ENCODE measurements around the gene ZNF329. TPM values are rescaled to one million over a fixed set of nuclear protein-coding genes. Genes with fewer than 3 reads are reported as not detected.
"Not testable (repeated sequence)": the region's sequence is repeated elsewhere in the genome, so short reads cannot be mapped to it uniquely, and the experiment has no call there.

Gene ZNF329
- 6.7 TPM for polyA plus RNA-seq (2013, experiment 1 of 2; ENCODE audit: insufficient read length)
- 6.5 TPM for polyA plus RNA-seq (2013, experiment 2 of 2; ENCODE audit: insufficient read length)

- peak; percentile 85 for DNase-seq
Measured at GRCh38 chr19:58150328-58150921, at the start of gene ZNF329. Gene ZNF329 (minus strand): TSS chr19:58150789. CDS start chr19:58129503, 21,286 bp downstream.

GRCh38 chr19:58196901-58197616 lies 46.5 kb upstream of the ZNF329 start:
- DNase-seq, result peak; percentile 14

GRCh38 chr19:58183817-58184215 lies 33.2 kb upstream of the ZNF329 start:
- DNase-seq, result no peak

DNA sequence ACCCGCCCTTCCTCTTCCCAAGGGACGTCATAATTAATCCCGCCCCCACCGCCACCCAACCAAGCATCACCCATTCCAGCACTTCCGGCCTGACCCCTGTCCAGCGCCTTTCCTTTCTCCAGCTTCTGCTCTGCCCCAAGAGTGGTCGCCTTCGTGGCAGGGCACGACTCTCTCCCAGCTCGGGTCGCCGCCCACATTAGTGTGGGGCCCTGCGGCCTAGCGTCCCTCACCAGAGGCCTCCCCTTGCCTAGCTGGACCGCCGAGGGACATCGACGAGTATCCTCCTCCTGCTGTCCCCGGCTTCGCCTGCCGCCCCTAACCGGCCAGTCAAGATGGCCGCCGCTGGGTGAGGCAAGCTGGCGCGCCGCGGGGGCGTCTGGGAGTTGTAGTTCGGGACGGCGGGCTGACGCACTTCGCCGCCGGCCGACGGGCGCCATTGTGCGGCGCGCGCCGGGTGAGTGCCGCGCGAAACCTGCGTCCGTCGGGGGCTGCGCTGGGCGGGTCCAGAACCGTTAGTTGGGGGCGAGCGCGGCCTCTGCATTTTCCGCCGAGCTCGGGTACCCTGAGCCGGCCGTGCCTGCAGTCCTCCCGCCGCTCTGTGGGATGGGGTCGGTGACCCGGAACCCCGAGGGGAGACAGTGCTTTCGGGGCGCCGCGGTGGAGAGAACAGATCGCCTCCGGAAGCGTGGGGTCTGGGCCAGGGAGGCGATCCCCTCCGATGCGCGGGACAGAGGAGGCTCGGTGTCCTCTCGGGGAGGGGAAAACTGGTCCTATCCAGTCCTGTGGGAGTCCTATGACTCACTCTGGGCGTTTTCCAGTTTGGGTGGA lies 32.6 kb upstream of the ZNF329 start, which contains the start of gene ZNF274:
Gene ZNF274 (plus strand): TSS at position 73 of the 828 bp plus-strand sequence. CDS start 905 bp downstream, outside the sequence.
- DNase-seq, result peak; percentile 92

GRCh38 chr19:58182577-58182988 lies 32.0 kb upstream of the ZNF329 start:
- no peak for DNase-seq

DNA sequence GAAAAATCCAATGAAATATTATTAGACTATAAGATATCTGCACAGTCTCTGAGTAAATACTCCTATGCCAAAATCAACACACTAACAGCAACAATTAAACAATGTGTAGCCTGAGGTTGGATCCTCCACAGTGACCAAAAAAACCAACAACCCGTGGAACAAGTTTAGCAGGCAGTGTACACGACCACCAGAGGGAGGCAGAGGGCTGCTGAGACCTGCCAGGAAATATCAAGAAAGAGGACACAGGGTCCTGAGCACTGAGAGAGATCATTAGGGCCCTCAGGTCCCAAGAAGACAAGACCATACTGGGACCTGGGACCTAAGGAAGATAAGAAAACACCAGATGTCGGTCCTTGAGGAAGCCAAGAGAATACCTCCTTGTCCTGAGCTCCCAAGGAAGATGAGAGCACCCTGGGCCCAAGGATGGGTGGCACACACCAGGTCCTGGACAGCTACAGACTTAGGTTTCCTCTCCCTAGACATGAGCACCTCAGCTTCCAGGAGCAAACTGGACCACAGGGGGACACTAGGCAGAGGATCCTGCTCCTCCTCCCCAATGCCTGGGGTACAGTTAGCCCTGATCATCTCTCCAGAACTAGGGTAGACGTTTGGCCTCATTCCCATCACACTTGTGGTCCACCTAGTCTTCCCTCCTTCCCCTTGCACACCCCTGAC lies 31.4 kb upstream of the ZNF329 start:
- DNase-seq, result peak; percentile 24

- DNase-seq, result peak; percentile 26
Measured at GRCh38 chr19:58170860-58171259, 20.3 kb upstream of the ZNF329 start.

- DNase-seq, result no peak
Measured at GRCh38 chr19:58166708-58167280, 16.2 kb upstream of the ZNF329 start.

DNA sequence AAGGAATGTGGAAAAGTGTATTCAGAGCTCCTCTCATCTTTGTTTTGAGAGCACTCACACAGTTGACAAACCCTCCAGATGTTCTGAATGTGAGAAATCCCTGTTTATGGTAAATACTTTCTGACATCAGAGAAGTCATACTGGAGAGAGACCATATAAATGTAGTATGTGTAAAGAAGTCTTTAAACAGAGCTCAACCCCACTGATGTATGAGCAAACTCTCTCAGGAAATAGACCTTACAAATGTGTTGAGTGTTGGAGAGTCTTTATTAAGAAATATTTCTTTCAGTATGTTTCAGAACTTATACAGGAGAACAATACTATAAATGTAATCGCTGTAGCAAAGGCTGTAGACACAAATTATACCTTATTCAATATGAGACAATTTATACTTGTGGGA lies 15.7 kb upstream of the ZNF329 start:
- no peak for DNase-seq

DNA sequence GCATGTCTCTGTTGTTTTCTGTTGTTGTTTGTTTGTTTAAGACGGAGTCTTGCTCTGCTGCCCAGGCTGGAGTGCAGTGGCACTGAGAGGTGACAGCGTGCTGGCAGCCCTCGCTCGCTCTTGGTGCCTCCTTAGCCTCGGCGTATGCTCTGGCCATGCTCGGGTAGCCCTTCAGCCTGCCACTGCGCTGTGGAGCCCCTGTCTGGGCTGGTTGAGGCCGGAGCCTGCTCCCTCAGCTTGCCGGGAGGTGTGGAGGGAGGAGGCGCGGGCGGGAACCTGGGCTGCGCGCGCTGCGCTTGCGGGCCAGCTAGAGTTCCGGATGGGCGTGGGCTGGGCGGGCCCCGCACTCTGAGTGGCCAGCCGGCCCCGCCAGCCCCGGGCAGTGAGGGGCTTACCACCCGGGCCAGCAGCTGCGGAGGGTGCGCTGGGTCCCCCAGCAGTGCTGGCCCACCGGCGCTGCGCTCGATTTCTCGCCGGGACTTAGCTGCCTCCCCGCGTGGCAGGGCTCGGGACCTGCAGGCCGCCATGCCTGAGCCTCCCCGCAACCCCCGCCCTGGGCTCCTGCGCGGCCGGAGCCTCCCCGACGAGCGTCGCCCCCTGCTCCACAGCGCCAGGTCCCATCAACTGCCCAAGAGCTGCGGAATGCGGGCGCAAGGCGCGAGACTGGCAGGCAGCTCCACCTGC lies 6.6 kb upstream of the ZNF329 start:
- DNase-seq, result no peak

GRCh38 chr19:58154679-58155648 lies 4.4 kb upstream of the ZNF329 start:
- peak; percentile 94 for DNase-seq

- peak; percentile 30 for DNase-seq
Measured at GRCh38 chr19:58154287-58154678, 3.7 kb upstream of the ZNF329 start.

DNA sequence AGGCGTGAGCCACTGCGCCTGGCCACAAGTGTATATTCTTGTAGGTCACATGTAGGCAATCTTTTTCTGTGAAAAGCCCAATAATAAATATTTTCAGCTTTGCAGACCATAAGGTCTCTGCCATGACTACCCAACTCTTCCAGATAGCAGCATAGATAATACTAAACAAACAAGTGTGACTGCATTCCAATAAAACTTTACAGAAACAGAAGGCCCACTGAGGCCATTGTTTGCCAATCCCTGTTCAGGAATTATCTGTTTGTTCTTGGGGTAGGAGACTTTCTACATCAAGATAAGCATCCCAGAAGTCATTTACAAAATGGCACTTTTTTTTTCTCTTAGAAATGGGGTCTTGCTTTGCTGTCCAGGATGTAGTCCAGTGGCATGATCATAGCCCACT lies 2.8 kb upstream of the ZNF329 start:
- no peak for DNase-seq

DNA sequence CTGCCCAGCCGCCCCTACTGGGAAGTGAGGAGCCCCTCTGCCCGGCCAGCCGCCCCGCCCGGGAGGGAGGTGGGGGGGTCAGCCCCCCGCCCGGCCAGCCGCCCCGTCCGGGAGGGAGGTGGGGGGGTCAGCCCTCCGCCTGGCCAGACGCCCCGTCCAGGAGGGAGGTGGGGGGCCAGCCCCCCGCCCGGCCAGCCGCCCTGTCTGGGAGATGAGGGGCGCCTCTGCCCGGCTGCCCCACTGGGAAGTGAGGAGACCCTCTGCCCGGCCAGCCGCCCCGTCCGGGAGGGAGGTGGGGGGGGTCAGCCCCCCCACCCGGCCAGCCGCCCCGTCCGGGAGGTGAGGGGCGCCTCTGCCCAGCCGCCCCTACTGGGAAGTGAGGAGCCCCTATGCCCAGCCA lies 3.1 kb downstream of the ZNF329 start:
- not testable (repeated sequence) for DNase-seq

- no peak for DNase-seq
Measured at GRCh38 chr19:58145849-58146248, 4.7 kb downstream of the ZNF329 start.

DNA sequence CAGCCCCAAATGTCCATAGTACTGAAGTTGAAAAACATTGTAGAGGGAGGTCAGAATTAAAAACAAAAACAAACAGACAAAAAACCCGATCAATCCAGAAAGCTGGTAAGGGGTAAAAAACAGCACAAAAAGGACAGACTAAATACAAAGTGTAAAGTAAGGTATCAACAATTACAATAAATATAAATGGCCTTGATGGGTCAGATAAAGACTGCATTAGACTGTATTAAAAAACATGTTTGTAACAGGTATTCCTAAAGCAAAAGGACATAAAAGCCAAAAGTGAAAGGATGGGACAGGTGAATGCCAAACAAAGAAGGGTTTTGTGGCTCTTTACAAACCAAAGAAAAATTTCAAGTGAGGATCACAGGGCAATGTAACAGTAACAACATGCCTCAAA lies 16.3 kb downstream of the ZNF329 start:
- no peak for DNase-seq

GRCh38 chr19:58129284-58129683 lies 21.3 kb downstream of the ZNF329 start:
- DNase-seq, result no peak

GRCh38 chr19:58128041-58128685 lies 22.4 kb downstream of the ZNF329 start:
- no peak for DNase-seq

GRCh38 chr19:58123354-58123753 lies 27.2 kb downstream of the ZNF329 start:
- no peak for DNase-seq

All from fibroblast of skin of scalp (primary cell).